Tracheal epithelial cell (primary cell): ENCODE data around the gene HNRNPC. TPM values are rescaled to one million over a fixed set of nuclear protein-coding genes. Genes with fewer than 3 reads are reported as not detected.

Experiments used
- total RNA-seq: library from RNA; depleted of rRNA; stranded (reverse); fragments of >200 nt; gene quantifications from 2 replicates; pipeline ENCODE4 v1.2.1, GENCODE V29; 2014

HNRNPC gene
- 740 and 773 TPM in 2 replicates for total RNA-seq

GRCh38 chr14:21269252-21270046, at the start of gene HNRNPC:
HNRNPC (minus strand) TSS chr14:21269442; CDS start chr14:21234193, 35,249 bp downstream.

GRCh38 chr14:21279783-21280182, 10.5 kb upstream of the HNRNPC start, which contains the start of gene RPGRIP1:
RPGRIP1 (plus strand) TSS chr14:21280083; CDS start chr14:21287977, 7,894 bp downstream.

Other genes starting within 250 kb of the HNRNPC start
- gene NDRG2, start 244.4 kb downstream of the HNRNPC start, total RNA-seq = 11.8 and 13.2 TPM in 2 replicates
- not detected in 2 replicates for gene TPPP2, start 239.2 kb downstream of the HNRNPC start, total RNA-seq
- gene RNASE13, start 234.6 kb downstream of the HNRNPC start, total RNA-seq = not detected in 2 replicates
- 13.6 and 36.1 TPM in 2 replicates for gene RNASE7, start 227.1 kb downstream of the HNRNPC start, total RNA-seq
- 0.72 TPM in 1 of 2 replicates, not detected in the other for gene RNASE8, start 211.6 kb downstream of the HNRNPC start, total RNA-seq
- gene ARHGEF40, start 199.1 kb downstream of the HNRNPC start, total RNA-seq = 11.5 and 18.3 TPM in 2 replicates
- gene ZNF219, start 170.8 kb downstream of the HNRNPC start, total RNA-seq = 10.2 and 23.1 TPM in 2 replicates
- gene TMEM253, start 168.4 kb downstream of the HNRNPC start, total RNA-seq = 0.24 TPM in 1 of 2 replicates, not detected in the other
- gene OR5AU1, start 113.4 kb downstream of the HNRNPC start, total RNA-seq = not detected in 2 replicates
- not detected in 2 replicates for gene RPGRIP1, start 10.6 kb upstream of the HNRNPC start, total RNA-seq
- 53.5 and 55.8 TPM in 2 replicates for gene SUPT16H, start 114.6 kb upstream of the HNRNPC start, total RNA-seq
- 38.8 and 39.3 TPM in 2 replicates for gene CHD8, start 186.7 kb upstream of the HNRNPC start, total RNA-seq
- gene RAB2B, start 207.5 kb upstream of the HNRNPC start, total RNA-seq = 15.3 and 21.0 TPM in 2 replicates
- gene TOX4, start 207.8 kb upstream of the HNRNPC start, total RNA-seq = 22.2 and 25.1 TPM in 2 replicates
- 61.8 and 71.6 TPM in 2 replicates for gene METTL3, start 241.9 kb upstream of the HNRNPC start, total RNA-seq